K562 (cell line): Measurements from ENCODE around the gene KAZN. TPM values are rescaled to one million over a fixed set of nuclear protein-coding genes. Genes with fewer than 3 reads are reported as not detected.

Source experiments
- ATAC-seq: fragments of 200-7000 bp; cut with Tn5 transposase; 3 replicates; pipeline ENCODE4 v1.9.1; 2020; ENCODE audit warnings: moderate library complexity
- BruUV-seq: library from RNA; stranded (reverse); fragments of 400-500 nt; replicated peaks from 2 replicates; lab custom pipeline; 2021; lab: Mats Ljungman, UMichigan
- CTCF ChIA-PET: fragments of 300-600 bp; formaldehyde crosslinking; extraction: SDS; loops from one replicate; lab custom pipeline; 2021; ENCODE audit warnings: low intra/inter-chr PET ratio; lab: Yijun Ruan, JAX
- POLR2A ChIA-PET: fragments of 300-600, 350-650 bp; sonication (Branson Sonifier 250); formaldehyde crosslinking; extraction: SDS; loops from one replicate; lab custom pipeline; 2021; ENCODE audit warnings: antibody characterized with exemption, inconsistent platforms; lab: Yijun Ruan, JAX
- DNase-seq, 4 experiments: peaks; one replicate each; pipeline versions ENCODE4 v3.0.0 to v3.0.0-alpha.2; 2011 to 2018; ENCODE audit warnings: low spot score in 3 of 4, mixed read lengths in 3 of 4; ENCODE audit errors: extremely low read depth in 1 of 4
- FAIRE-seq: peaks from 2 replicates; lab custom pipeline; 2011; peaks lifted over from hg19 to GRCh38; lab: Jason Lieb, UNC
- H2AFZ ChIP-seq: 2 replicates; pipeline ENCODE4 v1.6.0; 2011; ENCODE audit warnings: low read depth, low read length, control low read depth, inconsistent platforms
- H3K27ac ChIP-seq: fragments of 200-600 bp; 3 replicates; pipeline ENCODE4 v1.8.0; 2011; ENCODE audit warnings: low read depth, mild to moderate bottlenecking, control low read depth, inconsistent platforms, low read length, moderate library complexity, mixed read lengths; ENCODE audit errors: extremely low read depth
- H3K27me3 ChIP-seq, 2 experiments: fragments of 300-600 bp in 1 of 2; 2 replicates in 1 of 2; 3 replicates in 1 of 2; pipeline versions ENCODE4 v1.6.0 to v1.8.0; 2011; ENCODE audit warnings: inconsistent platforms in 2 of 2, low read length in 2 of 2, mild to moderate bottlenecking in 1 of 2, mixed read lengths in 1 of 2, moderate library complexity in 1 of 2; ENCODE audit not compliant: control insufficient read depth in 2 of 2, insufficient read depth in 2 of 2
- H3K36me3 ChIP-seq: fragments of 300-600 bp; 3 replicates; pipeline ENCODE4 v1.8.0; 2011; ENCODE audit warnings: mild to moderate bottlenecking, low read length, inconsistent platforms; ENCODE audit not compliant: control insufficient read depth, insufficient read depth
- H3K4me1 ChIP-seq, 2 experiments: fragments of 200-600 bp in 1 of 2; replicated peaks in 1 of 2; 2 replicates in 1 of 2; 3 replicates in 1 of 2; pipeline versions ENCODE4 v1.5.1 to v1.8.0; 2011; ENCODE audit warnings: inconsistent platforms in 2 of 2, low read length in 2 of 2, mild to moderate bottlenecking in 1 of 2, mixed read lengths in 1 of 2, moderate library complexity in 1 of 2; ENCODE audit not compliant: control insufficient read depth in 2 of 2, insufficient read depth in 2 of 2
- H3K4me2 ChIP-seq: 2 replicates; pipeline ENCODE4 v1.6.1; 2011; ENCODE audit warnings: low read length, control low read depth, inconsistent platforms, mixed read lengths; ENCODE audit not compliant: insufficient read depth
- H3K4me3 ChIP-seq: fragments of 200-600 bp; sonication (generic), shearing (Covaris generic); 2 replicates; pipeline ENCODE4 v1.5.1; 2016; ENCODE audit warnings: control low read depth, inconsistent platforms
- H3K79me2 ChIP-seq: fragments of 200-600 bp; 3 replicates; pipeline ENCODE4 v1.8.0; 2011; ENCODE audit warnings: low read length, inconsistent platforms; ENCODE audit not compliant: control insufficient read depth, insufficient read depth
- H3K9ac ChIP-seq, 2 experiments: 2 replicates each; pipeline versions ENCODE4 v1.6.0 to v1.6.1; 2011; ENCODE audit warnings: low read depth in 2 of 2, low read length in 2 of 2, control low read depth in 1 of 2, inconsistent platforms in 1 of 2, mild to moderate bottlenecking in 1 of 2, mixed read lengths in 1 of 2; ENCODE audit not compliant: insufficient read depth in 1 of 2
- H3K9me1 ChIP-seq: one replicate; pipeline ENCODE4 v1.6.0; 2011; ENCODE audit warnings: inconsistent platforms, mild to moderate bottlenecking, low read length, moderate library complexity; ENCODE audit not compliant: control insufficient read depth, insufficient read depth
- H3K9me3 ChIP-seq: replicated peaks from 2 replicates; pipeline ENCODE4 v1.5.1; 2011; ENCODE audit warnings: low read depth, low read length, inconsistent platforms; ENCODE audit not compliant: control insufficient read depth, insufficient read depth
- H4K20me1 ChIP-seq: replicated peaks from 2 replicates; pipeline ENCODE4 v1.6.1; 2011; ENCODE audit warnings: low read length, inconsistent platforms, mixed read lengths; ENCODE audit not compliant: control insufficient read depth, insufficient read depth
- GABPB1 ChIP-seq: sonication (generic); formaldehyde crosslinking; IDR thresholded peaks from 2 replicates; pipeline ENCODE4 v1.8.0; 2022; ENCODE audit warnings: mild to moderate bottlenecking, missing genetic modification reagents
- LCOR ChIP-seq: sonication (generic); formaldehyde crosslinking; IDR thresholded peaks from 2 replicates; pipeline ENCODE4 v1.8.0; 2022; ENCODE audit warnings: mild to moderate bottlenecking, missing genetic modification reagents
- PPARD ChIP-seq: fragments of 250-450 bp; sonication (Bioruptor Pico); IDR thresholded peaks from 2 replicates; pipeline ENCODE4 v1.8.0; 2022; ENCODE audit warnings: inconsistent platforms, mild to moderate bottlenecking, moderate library complexity
- RAD21 ChIP-seq, 2 experiments: fragments of 250-450 bp in 1 of 2; fragments of 450-650 bp in 1 of 2; sonication (Bioruptor Pico) in 1 of 2; formaldehyde crosslinking in 1 of 2; IDR thresholded peaks in 1 of 2; conservative IDR thresholded peaks in 1 of 2; 2 replicates each; pipeline versions ENCODE4 v1.4.0 to v1.8.0; 2020 to 2022; ENCODE audit warnings: mild to moderate bottlenecking in 2 of 2, moderate library complexity in 1 of 2
- RBM25 ChIP-seq: fragments of 200-400 bp; formaldehyde crosslinking; IDR thresholded peaks from 2 replicates; pipeline ENCODE4 v1.6.1; 2018; ENCODE audit warnings: low read length, low read depth, moderate library complexity; ENCODE audit not compliant: severe bottlenecking
- WHSC1 ChIP-seq: IDR thresholded peaks from one replicate; pipeline ENCODE4 v1.6.1; 2012; ENCODE audit warnings: low read length, control low read depth, inconsistent platforms
- WGBS: fragments of 100-300 bp; shearing (Covaris generic); methylation state at CpG from one replicate; pipeline ENCODE4 v1.1.6; 2016; ENCODE audit warnings: low coverage, mixed read lengths; ENCODE audit not compliant: insufficient coverage; ENCODE audit errors: missing lambda C conversion rate; 5-methylcytosine and 5-hydroxymethylcytosine counted together
- in situ Hi-C: fragments of 300-500 bp; cut with MboI; formaldehyde crosslinking; loops from 4 replicates; pipeline ENCODE4 v1.15.0; 2018; ENCODE audit warnings: inconsistent platforms, mixed read lengths
- intact Hi-C: fragments of 100-400 bp; cut with micrococcal nuclease; formaldehyde crosslinking; loops from 2 replicates; pipeline ENCODE4 v1.14.2; 2022
- polyA plus RNA-seq, 8 experiments: library from polyadenylated mRNA; depleted of rRNA in 4 of 8; stranded (reverse) in 5 of 8; unstranded in 3 of 8; fragments of >200 nt; fragmentation: Nextera tagmentation in 2 of 8; fragmentation: Illumina TruSeq in 1 of 8; extraction: Ambion mirVana in 2 of 8; extraction: Trizol in 1 of 8; gene quantifications; 2 replicates each; pipeline versions ENCODE4 v1.2.1 to v1.2.3, GENCODE V29; 2011 to 2014; ENCODE audit warnings: inconsistent platforms in 1 of 8, missing spikeins in 1 of 8
- total RNA-seq, 7 experiments: library from RNA; depleted of rRNA in 6 of 7; stranded (reverse); fragments of >200 nt in 6 of 7; fragmentation: Illumina TruSeq in 2 of 7; extraction: Trizol in 2 of 7; gene quantifications; 2 replicates each; pipeline versions ENCODE4 v1.2.1 to v1.2.3, GENCODE V29; 2011 to 2021; ENCODE audit warnings: low replicate concordance in 1 of 7

Gene KAZN
- total and polyA plus RNA-seq, 9 of the 15 experiments (the other 6 are each of a cell fraction or from before 2014, with no cell fraction given), result 2.1 to 21.6 (median 5.4) TPM

DNA sequence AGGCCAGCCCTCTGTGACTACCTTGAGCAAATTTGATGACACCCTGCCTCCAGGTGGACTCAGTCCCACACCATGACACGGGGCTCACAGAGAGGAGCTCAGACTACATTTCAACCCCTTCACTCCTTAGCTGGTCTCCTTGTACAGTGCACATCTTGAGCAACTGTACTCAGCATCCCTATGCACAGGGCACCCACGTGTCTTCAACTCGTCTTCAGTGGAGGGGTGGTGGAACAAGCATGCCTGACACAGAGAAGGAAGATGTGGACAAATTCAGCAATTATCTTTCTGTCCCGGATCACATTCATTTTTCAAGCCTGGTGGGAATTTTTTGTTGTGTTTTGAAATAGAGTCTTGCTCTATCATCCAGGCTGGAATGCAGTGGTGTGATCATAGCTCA lies 213.7 kb downstream of the KAZN start:
- Histone ChIP-seq H3K4me3 (no peak overlapping the region), H3K9me1 (no peaks in the 10 kb centered on the region), H3K79me2 (no peaks in the 10 kb centered on the region), H3K27ac (no peak overlapping the region), H3K4me1 (peaks cover 4 to 6% of the 10 kb centered on the region in 2 experiments; a peak in 4 of 5 replicates), H4K20me1 (no peaks in the 10 kb centered on the region), H2AFZ (no peak overlapping the region), H3K36me3 (no peaks in the 10 kb centered on the region), H3K9ac (no peak overlapping the region), H3K9me3 (peaks cover 13% of the 10 kb centered on the region), H3K4me2 (no peak overlapping the region), H3K27me3 (no peaks in the 10 kb centered on the region; a peak in 1 of 5 replicates)
- in situ Hi-C loops (no loop called here), intact Hi-C loops (no loop called here)
- TF ChIP-seq GABPB1 (CRISPR knock-in tag), result no peak
- no peak for TF ChIP-seq PPARD (CRISPR knock-in tag)
- TF ChIP-seq RAD21 (CRISPR knock-in tag; conservative IDR thresholded peaks at IDR 0.05 in 1 of 2, IDR thresholded peaks at IDR 0.05 in 1 of 2), result peak in 1 of 2 experiments; percentile 7; a peak in 1 of 4 replicates
- TF ChIP-seq RBM25, result peak; percentile 58
- TF ChIP-seq WHSC1, result no peak
- no peak for TF ChIP-seq LCOR
- DNase-seq (no peak), ATAC-seq (peak; percentile 49; the same call in 2 of the 3 replicates), FAIRE-seq (no peak)
- BruUV-seq, result no TSS peak
- WGBS, result 20% methylated on average over 4 of the region's 4 CpGs
- ChIA-PET CTCF (no interaction called here), POLR2A (interaction anchor here (1.1 kb wide), 1 partner anchor 23 kb away, joined by 4 read pairs; no protein-coding TSS in a partner anchor)
